Loucy (cell line): Measurements from ENCODE around the gene NRIP1.

ENCODE experiments used
- H2AFZ ChIP-seq: fragments of 200-600 bp; sonication (generic); 2 replicates; pipeline ENCODE4 v1.6.0; 2016; ENCODE audit warnings: antibody characterized with exemption, mild to moderate bottlenecking, low read length, moderate library complexity
- H3F3A ChIP-seq: fragments of 200-600 bp; 2 replicates; pipeline ENCODE4 v1.6.0; 2016; ENCODE audit warnings: antibody characterized with exemption, low read depth, mild to moderate bottlenecking
- H3K27me3 ChIP-seq: fragments of 200-600 bp; sonication (generic); 2 replicates; pipeline ENCODE4 v1.6.1; 2014; ENCODE audit warnings: low read length, mild to moderate bottlenecking; ENCODE audit not compliant: insufficient read depth, poor library complexity, severe bottlenecking
- H3K36me3 ChIP-seq: fragments of 200-600 bp; sonication (generic); 2 replicates; pipeline ENCODE4 v1.6.1; 2016; ENCODE audit warnings: low read length; ENCODE audit not compliant: insufficient read depth
- H3K4me1 ChIP-seq: fragments of 200-600 bp; sonication (generic); 2 replicates; pipeline ENCODE4 v1.5.1; 2014; ENCODE audit warnings: low read length, mild to moderate bottlenecking; ENCODE audit not compliant: insufficient read depth, poor library complexity, severe bottlenecking
- H3K4me2 ChIP-seq: fragments of 200-600 bp; sonication (generic); 2 replicates; pipeline ENCODE4 v1.6.0; 2014; ENCODE audit warnings: antibody characterized with exemption, low read length, low read depth, mild to moderate bottlenecking; ENCODE audit not compliant: poor library complexity, severe bottlenecking
- H3K4me3 ChIP-seq: fragments of 200-600 bp; sonication (generic); 2 replicates; pipeline ENCODE4 v1.5.1; 2014; ENCODE audit warnings: low read length, mild to moderate bottlenecking, mixed read lengths; ENCODE audit not compliant: poor library complexity, severe bottlenecking
- H3K79me2 ChIP-seq: fragments of 200-600 bp; sonication (generic); 2 replicates; pipeline ENCODE4 v1.6.1; 2014; ENCODE audit warnings: low read length; ENCODE audit not compliant: insufficient read depth
- H3K9ac ChIP-seq: fragments of 200-600 bp; sonication (generic); 2 replicates; pipeline ENCODE4 v1.6.0; 2014; ENCODE audit warnings: mild to moderate bottlenecking, low read depth, low read length, moderate library complexity; ENCODE audit not compliant: poor library complexity, severe bottlenecking
- H3K9me2 ChIP-seq: fragments of 200-600 bp; sonication (generic); replicated peaks from 2 replicates; pipeline ENCODE4 v1.6.1; 2016; ENCODE audit warnings: low read depth, low read length, mixed read lengths
- H3K9me3 ChIP-seq: fragments of 200-600 bp; sonication (generic); 2 replicates; pipeline ENCODE4 v1.6.1; 2014; ENCODE audit warnings: mild to moderate bottlenecking, antibody characterized with exemption, low read length, low read depth; ENCODE audit not compliant: insufficient read depth
- H4K20me1 ChIP-seq: fragments of 200-600 bp; sonication (generic); 2 replicates; pipeline ENCODE4 v1.6.0; 2014; ENCODE audit warnings: antibody characterized with exemption, low read length, mild to moderate bottlenecking; ENCODE audit not compliant: insufficient read depth, poor library complexity, severe bottlenecking
- CTCF ChIP-seq: fragments of 200-600 bp; sonication (generic); conservative IDR thresholded peaks from 2 replicates; pipeline ENCODE4 v1.5.1; 2014; ENCODE audit warnings: mild to moderate bottlenecking, antibody characterized with exemption, low read length
- EZH2phosphoT487 ChIP-seq: fragments of 200-600 bp; IDR thresholded peaks from 2 replicates; pipeline ENCODE4 v1.6.1; 2018; ENCODE audit warnings: antibody characterized with exemption, mild to moderate bottlenecking, moderate library complexity, borderline replicate concordance

NRIP1 gene

GRCh38 chr21:14979264-14979663 lies 85.5 kb downstream of the NRIP1 start:
- no peaks in the 10 kb centered on the region for H3K9me2 ChIP-seq
- no peak overlapping the region for H3K9ac ChIP-seq
- H3K9me3 ChIP-seq = no peaks in the 10 kb centered on the region
- H3F3A ChIP-seq = no peaks in the 10 kb centered on the region
- no peaks in the 10 kb centered on the region for H3K27me3 ChIP-seq
- peaks cover 34% of the 10 kb centered on the region; the same call in 1 of the 2 replicates for H3K79me2 ChIP-seq
- peaks cover 13% of the 10 kb centered on the region for H4K20me1 ChIP-seq
- H3K4me1 ChIP-seq = peaks cover 6% of the 10 kb centered on the region
- no peak for TF ChIP-seq CTCF
- no peak for TF ChIP-seq EZH2phosphoT487
- no peak overlapping the region for H2AFZ ChIP-seq
- peaks cover 17% of the 10 kb centered on the region; the same call in 1 of the 2 replicates for H3K36me3 ChIP-seq
- H3K4me3 ChIP-seq = no peak overlapping the region
- H3K4me2 ChIP-seq = no peak overlapping the region

GRCh38 chr21:14977814-14978213 lies 87.0 kb downstream of the NRIP1 start:
- Histone ChIP-seq H3K27me3 (no peaks in the 10 kb centered on the region), H3K4me1 (peaks cover 6% of the 10 kb centered on the region), H3K4me3 (no peak overlapping the region), H3K4me2 (no peak overlapping the region), H3K79me2 (peaks cover 21% of the 10 kb centered on the region; the same call in 1 of the 2 replicates), H3K36me3 (peaks cover 12% of the 10 kb centered on the region; the same call in 1 of the 2 replicates), H3K9me2 (no peaks in the 10 kb centered on the region), H2AFZ (no peak overlapping the region), H3K9ac (no peak overlapping the region), H3F3A (no peaks in the 10 kb centered on the region), H3K9me3 (no peaks in the 10 kb centered on the region), H4K20me1 (peaks cover 13% of the 10 kb centered on the region)
- TF ChIP-seq EZH2phosphoT487 (no peak), CTCF (no peak)

- H3K4me1 ChIP-seq = peaks cover 6% of the 10 kb centered on the region
- peaks cover 9% of the 10 kb centered on the region; the same call in 1 of the 2 replicates for H3K36me3 ChIP-seq
- H2AFZ ChIP-seq = no peak overlapping the region
- no peaks in the 10 kb centered on the region for H3K9me3 ChIP-seq
- TF ChIP-seq CTCF (no peak), EZH2phosphoT487 (no peak)
- H3K79me2 ChIP-seq = peaks cover 11% of the 10 kb centered on the region; the same call in 1 of the 2 replicates
- no peaks in the 10 kb centered on the region for H3K9me2 ChIP-seq
- no peak overlapping the region for H3K9ac ChIP-seq
- no peaks in the 10 kb centered on the region for H3F3A ChIP-seq
- H3K4me2 ChIP-seq = no peak overlapping the region
- H3K27me3 ChIP-seq = no peaks in the 10 kb centered on the region
- peaks cover 12% of the 10 kb centered on the region for H4K20me1 ChIP-seq
- H3K4me3 ChIP-seq = no peak overlapping the region
Observed at GRCh38 chr21:14975136-14975919, 89.5 kb downstream of the NRIP1 start.
